Parathyroid adenoma (tissue), 2 donors: ENCODE measurements around the gene KXD1.
"Not testable (repeated sequence)": the region's sequence is repeated elsewhere in the genome, so short reads cannot be mapped to it uniquely, and the experiment has no call there.

Experiments
- H2AFZ ChIP-seq: fragments of 300-600 bp; sonication (generic); one replicate; pipeline ENCODE4 v1.7.0; 2017; ENCODE audit warnings: antibody characterized with exemption, mild to moderate bottlenecking
- H3K27ac ChIP-seq: fragments of 300-600 bp; sonication (generic); one replicate; pipeline ENCODE4 v1.7.0; 2017
- H3K27me3 ChIP-seq: fragments of 300-600 bp; sonication (generic); one replicate; pipeline ENCODE4 v1.7.0; 2017; ENCODE audit warnings: low read length; ENCODE audit not compliant: control insufficient read depth, insufficient read depth
- H3K36me3 ChIP-seq: fragments of 300-600 bp; sonication (generic); one replicate; pipeline ENCODE4 v1.7.0; 2017; ENCODE audit warnings: low read length; ENCODE audit not compliant: control insufficient read depth, insufficient read depth
- H3K4me1 ChIP-seq: fragments of 300-600 bp; sonication (generic); one replicate; pipeline ENCODE4 v1.7.0; 2017; ENCODE audit warnings: control low read depth
- H3K4me2 ChIP-seq: fragments of 300-600 bp; sonication (generic); one replicate; pipeline ENCODE4 v1.7.0; 2017; ENCODE audit warnings: low read length
- H3K4me3 ChIP-seq: fragments of 300-600 bp; sonication (generic); one replicate; pipeline ENCODE4 v1.7.0; 2017; ENCODE audit warnings: low read depth, low read length
- H3K79me2 ChIP-seq: fragments of 300-600 bp; sonication (generic); one replicate; pipeline ENCODE4 v1.7.0; 2017; ENCODE audit warnings: control low read depth
- H3K9ac ChIP-seq: fragments of 300-600 bp; sonication (generic); one replicate; pipeline ENCODE4 v1.7.0; 2017; ENCODE audit warnings: mild to moderate bottlenecking
- H3K9me3 ChIP-seq: fragments of 300-600 bp; sonication (generic); one replicate; pipeline ENCODE4 v1.7.0; 2017; ENCODE audit warnings: low read length; ENCODE audit not compliant: control insufficient read depth
- CTCF ChIP-seq: fragments of 300-600 bp; sonication (generic); IDR thresholded peaks from one replicate; pipeline ENCODE4 v1.7.0; 2017; ENCODE audit warnings: antibody characterized with exemption, mild to moderate bottlenecking
- donor health status: primary hyperparathyroidism.

The KXD1 gene

GRCh38 chr19:18591735-18592385, 34.2 kb downstream of the KXD1 start:
- no peak overlapping the region for H3K4me2 ChIP-seq
- no peaks in the 10 kb centered on the region for H3K79me2 ChIP-seq
- H3K4me3 ChIP-seq, result no peak overlapping the region
- no peak overlapping the region for H3K27ac ChIP-seq
- no peaks in the 10 kb centered on the region for H3K9me3 ChIP-seq
- H3K9ac ChIP-seq, result no peak overlapping the region
- TF ChIP-seq CTCF, result no peak
- H2AFZ ChIP-seq, result no peak overlapping the region
- no peaks in the 10 kb centered on the region for H3K36me3 ChIP-seq
- no peaks in the 10 kb centered on the region for H3K27me3 ChIP-seq
- H3K4me1 ChIP-seq, result peaks cover 5% of the 10 kb centered on the region

GRCh38 chr19:18592732-18593131, 35.1 kb downstream of the KXD1 start:
- not testable (repeated sequence) for H3K27me3 ChIP-seq, H3K36me3 ChIP-seq, H3K27ac ChIP-seq, H2AFZ ChIP-seq, H3K79me2 ChIP-seq, H3K4me2 ChIP-seq, H3K9me3 ChIP-seq, H3K4me3 ChIP-seq, H3K9ac ChIP-seq, H3K4me1 ChIP-seq

DNA sequence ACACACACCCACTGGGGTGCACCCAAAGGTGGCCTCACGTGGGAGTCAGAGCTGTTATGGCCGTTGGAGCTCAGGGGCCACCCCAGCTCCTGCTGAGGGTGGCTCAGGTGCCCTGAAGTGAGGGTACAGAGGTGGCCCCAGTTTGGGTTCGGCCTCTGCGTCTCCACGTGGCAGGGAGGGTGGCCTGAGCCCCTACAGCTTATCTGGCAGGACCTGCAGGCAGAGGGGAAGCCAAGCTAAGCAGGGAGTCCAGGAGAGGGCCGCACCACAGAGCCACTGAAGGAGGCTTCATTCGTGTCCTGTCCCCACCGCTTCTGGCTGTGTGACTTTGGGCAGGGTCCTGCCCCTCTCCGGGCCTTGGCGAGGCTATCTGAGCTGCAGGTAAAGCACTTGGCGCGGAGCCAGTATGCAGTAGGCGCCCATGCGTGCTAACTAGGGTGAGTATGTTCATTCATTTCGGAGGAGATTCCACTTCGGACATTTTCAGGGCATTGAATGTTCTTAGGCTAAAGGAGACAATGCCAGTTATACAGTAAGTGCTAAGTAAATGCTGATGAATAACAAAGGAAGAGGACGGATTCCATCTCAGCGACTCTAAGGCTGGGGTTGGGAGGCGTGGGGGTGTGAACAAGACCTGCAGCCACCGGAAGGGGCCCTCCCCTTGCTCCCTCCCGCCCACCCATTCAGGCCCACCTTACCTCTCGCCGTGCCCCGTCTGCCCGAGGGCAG, 35.9 kb downstream of the KXD1 start:
- Histone ChIP-seq H3K9me3 (no peaks in the 10 kb centered on the region), H3K9ac (no peak overlapping the region), H2AFZ (no peak overlapping the region), H3K27me3 (no peaks in the 10 kb centered on the region), H3K27ac (no peak overlapping the region), H3K4me2 (no peak overlapping the region), H3K36me3 (no peaks in the 10 kb centered on the region), H3K79me2 (no peaks in the 10 kb centered on the region), H3K4me3 (no peak overlapping the region), H3K4me1 (peaks cover 5% of the 10 kb centered on the region)
- TF ChIP-seq CTCF, result no peak

DNA sequence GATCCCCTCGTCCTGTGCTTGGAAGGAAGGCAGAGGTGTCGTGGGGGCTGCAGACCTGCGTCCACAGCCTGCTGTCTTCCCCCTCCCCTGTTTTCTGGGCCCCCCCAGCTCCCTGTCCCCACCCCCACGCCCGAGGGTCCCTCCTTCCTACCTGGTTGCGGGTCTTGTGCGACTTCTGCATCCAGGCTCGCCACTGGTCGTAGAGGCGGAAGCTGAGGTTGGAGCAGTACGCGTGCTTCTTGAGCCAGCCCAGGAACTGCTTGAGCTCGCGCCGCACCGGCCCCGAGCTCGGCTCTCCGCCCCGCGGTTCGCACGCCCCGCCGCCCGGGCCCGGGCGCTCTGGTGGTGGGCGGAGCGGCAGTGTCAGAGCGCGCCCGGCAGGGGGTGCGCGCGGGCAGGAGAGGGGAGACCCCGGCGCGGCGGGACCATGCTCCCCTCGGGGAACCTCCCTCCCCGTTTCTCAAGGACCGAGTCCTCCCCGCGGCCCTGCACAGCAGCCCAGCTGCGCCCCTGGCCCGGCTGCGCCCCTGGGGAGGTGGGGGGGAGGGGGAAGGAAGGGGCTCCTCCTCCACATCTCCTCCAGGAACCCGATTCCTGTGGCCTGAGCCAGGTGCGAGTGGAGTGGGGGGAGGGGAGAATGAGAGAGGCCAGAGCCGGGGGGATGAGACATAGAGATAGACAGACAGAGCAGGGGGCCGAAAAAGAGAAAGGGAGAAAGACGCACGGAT, 36.6 kb downstream of the KXD1 start:
- peaks cover 5% of the 10 kb centered on the region for H3K4me1 ChIP-seq
- peak; percentile 88 for TF ChIP-seq CTCF
- H3K27ac ChIP-seq, result no peak overlapping the region
- no peaks in the 10 kb centered on the region for H3K9me3 ChIP-seq
- H2AFZ ChIP-seq, result peak overlapping the region; percentile 61
- no peaks in the 10 kb centered on the region for H3K27me3 ChIP-seq
- peak overlapping the region; percentile 28 for H3K4me3 ChIP-seq
- H3K79me2 ChIP-seq, result no peaks in the 10 kb centered on the region
- no peak overlapping the region for H3K9ac ChIP-seq
- no peaks in the 10 kb centered on the region for H3K36me3 ChIP-seq
- H3K4me2 ChIP-seq, result peak overlapping the region; percentile 75

DNA sequence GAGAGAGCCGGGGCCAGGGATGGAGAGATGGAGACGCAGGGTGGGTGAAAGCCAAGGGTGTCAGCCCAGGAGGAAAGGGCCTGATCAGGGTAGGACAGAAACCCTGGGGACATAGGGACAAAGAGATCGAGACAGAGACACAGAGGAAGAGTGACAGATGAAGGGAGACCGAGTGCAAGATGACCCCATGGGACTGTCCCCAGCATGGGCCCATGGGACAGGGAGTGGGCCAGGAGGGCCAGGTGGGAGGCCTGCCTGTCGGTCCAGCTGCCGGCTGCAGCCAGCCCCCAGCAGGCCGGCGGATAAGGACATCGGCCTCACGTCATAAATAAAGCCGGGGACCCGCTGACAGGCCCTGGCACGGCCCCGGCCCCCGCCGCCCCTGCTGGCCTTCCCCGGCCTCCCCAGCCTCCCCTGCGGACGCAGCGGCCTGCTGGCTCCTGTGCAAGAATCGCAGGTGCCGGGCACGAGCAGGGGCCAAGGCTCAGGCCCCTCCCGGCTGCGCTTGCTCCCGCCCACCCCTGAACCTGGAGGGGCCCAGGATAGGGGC, 37.2 kb downstream of the KXD1 start:
- no peak for TF ChIP-seq CTCF
- no peaks in the 10 kb centered on the region for H3K9me3 ChIP-seq
- no peaks in the 10 kb centered on the region for H3K79me2 ChIP-seq
- H3K4me2 ChIP-seq, result peak overlapping the region; percentile 75
- H3K4me3 ChIP-seq, result no peak overlapping the region
- no peaks in the 10 kb centered on the region for H3K27me3 ChIP-seq
- H3K4me1 ChIP-seq, result peaks cover 5% of the 10 kb centered on the region
- no peaks in the 10 kb centered on the region for H3K36me3 ChIP-seq
- H3K27ac ChIP-seq, result no peak overlapping the region
- peak overlapping the region; percentile 61 for H2AFZ ChIP-seq
- H3K9ac ChIP-seq, result no peak overlapping the region
